CD14-positive monocyte (primary cell): ENCODE results near the gene GSTA4. TPM values are rescaled to one million over a fixed set of nuclear protein-coding genes. Genes with fewer than 3 reads are reported as not detected.

ENCODE experiments used
- DNase-seq, 3 donors: peaks; one replicate each; pipeline ENCODE4 v3.0.0-alpha.2; 2011 to 2022
- H2AFZ ChIP-seq: 2 replicates; pipeline ENCODE4 v1.6.0; 2012; ENCODE audit warnings: mild to moderate bottlenecking, low read depth, low read length, inconsistent platforms; ENCODE audit not compliant: insufficient read depth, poor library complexity, severe bottlenecking
- H3K27ac ChIP-seq, 2 donors: 1 replicate in 1 of 2; 2 replicates in 1 of 2; pipeline ENCODE4 v1.5.1; 2012 to 2013; ENCODE audit warnings: low read length in 2 of 2, control low read depth in 1 of 2, inconsistent platforms in 1 of 2, low read depth in 1 of 2, mild to moderate bottlenecking in 1 of 2
- H3K27me3 ChIP-seq, 2 donors: one replicate each; pipeline versions ENCODE4 v1.6.0 to v1.6.1; 2011 to 2013; ENCODE audit warnings: low read length in 2 of 2; ENCODE audit not compliant: control insufficient read depth in 2 of 2, insufficient read depth in 2 of 2
- H3K36me3 ChIP-seq, 2 donors: replicated peaks in 1 of 2; 1 replicate in 1 of 2; 2 replicates in 1 of 2; pipeline versions ENCODE4 v1.5.1 to v1.6.1; 2012 to 2013; ENCODE audit warnings: low read length in 2 of 2, control low read depth in 1 of 2, inconsistent platforms in 1 of 2, mild to moderate bottlenecking in 1 of 2; ENCODE audit not compliant: insufficient read depth in 2 of 2, control insufficient read depth in 1 of 2
- H3K4me1 ChIP-seq, 2 donors: 1 replicate in 1 of 2; 2 replicates in 1 of 2; pipeline versions ENCODE4 v1.5.1 to v1.6.1; 2012 to 2013; ENCODE audit warnings: low read length in 2 of 2, control low read depth in 1 of 2, inconsistent platforms in 1 of 2, mild to moderate bottlenecking in 1 of 2, moderate library complexity in 1 of 2; ENCODE audit not compliant: insufficient read depth in 2 of 2, control insufficient read depth in 1 of 2
- H3K4me2 ChIP-seq: replicated peaks from 2 replicates; pipeline ENCODE3; 2012; ENCODE audit warnings: low read length, moderate library complexity, mild to moderate bottlenecking; ENCODE audit not compliant: poor library complexity, severe bottlenecking; ENCODE audit errors: extremely low read depth
- H3K4me3 ChIP-seq, 3 experiments: fragments of 200-600 bp in 1 of 3; sonication (generic) in 1 of 3; replicated peaks in 1 of 3; 1 replicate in 2 of 3; 2 replicates in 1 of 3; pipeline ENCODE4 v1.5.1; 2011 to 2013; ENCODE audit warnings: low read length in 3 of 3, mild to moderate bottlenecking in 3 of 3, control low read depth in 2 of 3, low read depth in 2 of 3, inconsistent platforms in 1 of 3, moderate library complexity in 1 of 3
- H3K79me2 ChIP-seq: 2 replicates; pipeline ENCODE4 v1.6.0; 2012; ENCODE audit warnings: mild to moderate bottlenecking, control low read depth, inconsistent platforms, low read length, moderate library complexity; ENCODE audit not compliant: insufficient read depth
- H3K9ac ChIP-seq: 2 replicates; pipeline ENCODE4 v1.6.0; 2017; ENCODE audit warnings: low read length, mild to moderate bottlenecking; ENCODE audit not compliant: insufficient read depth, poor library complexity, severe bottlenecking
- H3K9me3 ChIP-seq, 2 donors: replicated peaks in 1 of 2; 1 replicate in 1 of 2; 2 replicates in 1 of 2; pipeline versions ENCODE4 v1.5.1 to v1.6.1; 2012 to 2013; ENCODE audit warnings: low read length in 2 of 2, control low read depth in 1 of 2; ENCODE audit not compliant: control insufficient read depth in 1 of 2, insufficient read depth in 1 of 2
- H4K20me1 ChIP-seq: 2 replicates; pipeline ENCODE4 v1.6.0; 2012; ENCODE audit warnings: mild to moderate bottlenecking, low read length, control low read depth, moderate library complexity; ENCODE audit not compliant: insufficient read depth
- H3K27ac Mint-ChIP-seq, 7 donors: one replicate each; pipeline ENCODE4 v1.8.0; 2020; ENCODE audit warnings: mild to moderate bottlenecking in 7 of 7, mixed read lengths in 7 of 7, moderate library complexity in 6 of 7, inconsistent platforms in 2 of 7
- H3K27me3 Mint-ChIP-seq, 3 donors: one replicate each; pipeline ENCODE4 v1.8.0; 2021 to 2022; ENCODE audit warnings: low read depth in 3 of 3, mild to moderate bottlenecking in 3 of 3, mixed read lengths in 3 of 3, moderate library complexity in 3 of 3, inconsistent platforms in 1 of 3
- H3K36me3 Mint-ChIP-seq, 2 donors: one replicate each; pipeline ENCODE4 v1.8.0; 2020; ENCODE audit warnings: mixed read lengths in 2 of 2, inconsistent platforms in 1 of 2, mild to moderate bottlenecking in 1 of 2
- H3K4me1 Mint-ChIP-seq: one replicate; pipeline ENCODE4 v1.8.0; 2020; ENCODE audit warnings: mild to moderate bottlenecking, mixed read lengths
- H3K4me3 Mint-ChIP-seq, 2 donors: one replicate each; pipeline ENCODE4 v1.8.0; 2020; ENCODE audit warnings: mild to moderate bottlenecking in 2 of 2, mixed read lengths in 2 of 2, moderate library complexity in 1 of 2
- H3K9me3 Mint-ChIP-seq, 7 donors: one replicate each; pipeline ENCODE4 v1.8.0; 2020 to 2022; ENCODE audit warnings: mixed read lengths in 7 of 7, mild to moderate bottlenecking in 6 of 7, moderate library complexity in 6 of 7, inconsistent platforms in 2 of 7
- WGBS: methylation state at CpG from one replicate; pipeline ENCODE4 v1.1.5; 2013; ENCODE audit warnings: missing lambda C conversion rate; ENCODE audit not compliant: insufficient coverage; 5-methylcytosine and 5-hydroxymethylcytosine counted together
- intact Hi-C, 2 donors: fragments of 100-400 bp; cut with micrococcal nuclease; formaldehyde crosslinking; loops; one replicate each; pipeline versions ENCODE4 v1.15.0 to v1.15.1; 2023
- polyA plus RNA-seq, 3 donors: library from polyadenylated mRNA; depleted of rRNA in 1 of 3; unstranded in 2 of 3; stranded (reverse) in 1 of 3; fragments of 300-500 nt in 2 of 3; fragments of >200 nt in 1 of 3; fragmentation: Illumina TruSeq in 2 of 3; gene quantifications; 1 replicate in 2 of 3; 2 replicates in 1 of 3; pipeline ENCODE4 v1.2.3, GENCODE V29; 2012 to 2021
- TF ChIP-seq, protein P1 (sequence below): fragments of 200-600 bp; IDR thresholded peaks from one replicate; pipeline ENCODE4 v1.8.0; 2022; ENCODE audit warnings: antibody characterized with exemption, mild to moderate bottlenecking

Gene GSTA4
- polyA plus RNA-seq, 3 donors, result 0.34 to 0.41 (median 0.36) TPM

DNA sequence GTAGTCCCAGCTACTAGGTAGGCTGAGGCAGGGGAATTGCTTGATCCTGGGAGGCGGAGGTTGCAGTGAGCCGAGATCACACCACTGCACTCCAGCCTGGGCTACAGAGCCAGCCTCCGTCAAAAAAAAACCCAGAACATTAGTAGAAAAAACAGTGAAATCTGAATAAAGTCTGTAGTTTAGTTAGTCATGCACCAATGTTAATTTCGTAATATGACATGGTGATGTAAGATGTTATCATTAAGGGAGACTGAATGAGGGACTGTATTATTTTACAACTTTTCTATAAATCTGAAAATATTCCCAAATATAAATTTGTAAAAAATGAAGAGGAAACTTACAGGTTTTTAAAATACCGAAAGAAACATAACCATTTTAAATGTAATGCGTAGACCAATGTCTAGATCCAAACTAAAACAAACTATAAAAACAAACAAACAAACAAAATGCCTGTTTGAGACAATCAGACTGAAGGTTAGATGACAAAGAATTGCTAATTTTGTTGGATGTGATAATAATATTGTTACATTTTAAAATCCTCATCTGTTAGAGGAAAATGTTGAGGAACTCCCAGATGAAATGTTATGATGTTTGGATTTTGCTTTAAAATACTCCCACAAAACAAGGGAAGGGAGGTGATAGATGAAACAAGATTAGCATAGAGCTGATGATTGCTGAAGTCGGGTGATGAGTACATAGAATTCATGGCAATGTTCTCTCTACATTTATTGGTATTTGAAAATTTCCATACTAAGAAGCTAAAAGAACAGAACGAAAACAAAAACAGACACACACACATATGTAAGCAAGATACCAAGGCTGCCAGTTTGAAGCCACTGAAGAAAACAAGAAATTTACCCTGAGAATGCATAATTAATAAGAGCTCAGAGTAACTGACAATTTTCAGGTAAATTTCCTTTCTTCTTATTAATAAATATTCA is 1.8 kb downstream of the GSTA4 start:
- no peak overlapping the region for H3K27ac ChIP-seq
- no peak overlapping the region for H3K9ac ChIP-seq
- H3K27ac Mint-ChIP-seq, result no peak overlapping the region

DNA sequence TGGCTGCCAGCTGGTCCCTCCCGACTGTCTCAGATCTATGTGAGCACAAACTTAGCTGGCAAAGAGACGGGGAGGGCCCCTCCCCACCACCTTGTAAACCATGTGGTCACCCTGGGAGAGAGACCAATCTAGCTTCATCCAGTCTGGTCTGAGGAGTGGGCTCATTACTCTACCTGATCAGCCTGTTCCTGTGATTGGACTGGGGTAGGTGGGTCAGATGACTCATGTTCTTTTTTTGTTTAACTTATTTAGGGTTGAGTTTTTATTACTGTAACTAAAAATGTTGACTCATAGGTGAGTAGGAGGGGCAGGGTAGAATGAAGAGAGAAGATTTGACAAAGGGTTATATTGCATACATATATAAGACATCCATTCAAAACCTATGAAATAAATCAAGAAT is 4.7 kb downstream of the GSTA4 start:
- Histone ChIP-seq H2AFZ (no peak overlapping the region), H3K4me3 (no peak overlapping the region), H3K4me2 (no peak overlapping the region), H3K4me1 (peaks cover 8 to 13% of the 10 kb centered on the region in 2 donors), H3K79me2 (no peaks in the 10 kb centered on the region), H3K27ac (no peak overlapping the region), H3K9me3 (no peaks in the 10 kb centered on the region), H4K20me1 (no peaks in the 10 kb centered on the region), H3K9ac (no peak overlapping the region), H3K36me3 (no peaks in the 10 kb centered on the region), H3K27me3 (peaks cover 0 to 14% of the 10 kb centered on the region in 2 donors)
- Mint-ChIP-seq H3K4me1 (peaks cover 24% of the 10 kb centered on the region), H3K4me3 (no peak overlapping the region), H3K9me3 (peaks cover 0 to 3% (median 0%) of the 10 kb centered on the region in 7 donors), H3K27ac (no peak overlapping the region), H3K27me3 (peaks cover 25 to 28% (median 26%) of the 10 kb centered on the region in 3 donors), H3K36me3 (no peaks in the 10 kb centered on the region)
- intact Hi-C loops, result no loop called here
- TF ChIP-seq, protein P1, sequence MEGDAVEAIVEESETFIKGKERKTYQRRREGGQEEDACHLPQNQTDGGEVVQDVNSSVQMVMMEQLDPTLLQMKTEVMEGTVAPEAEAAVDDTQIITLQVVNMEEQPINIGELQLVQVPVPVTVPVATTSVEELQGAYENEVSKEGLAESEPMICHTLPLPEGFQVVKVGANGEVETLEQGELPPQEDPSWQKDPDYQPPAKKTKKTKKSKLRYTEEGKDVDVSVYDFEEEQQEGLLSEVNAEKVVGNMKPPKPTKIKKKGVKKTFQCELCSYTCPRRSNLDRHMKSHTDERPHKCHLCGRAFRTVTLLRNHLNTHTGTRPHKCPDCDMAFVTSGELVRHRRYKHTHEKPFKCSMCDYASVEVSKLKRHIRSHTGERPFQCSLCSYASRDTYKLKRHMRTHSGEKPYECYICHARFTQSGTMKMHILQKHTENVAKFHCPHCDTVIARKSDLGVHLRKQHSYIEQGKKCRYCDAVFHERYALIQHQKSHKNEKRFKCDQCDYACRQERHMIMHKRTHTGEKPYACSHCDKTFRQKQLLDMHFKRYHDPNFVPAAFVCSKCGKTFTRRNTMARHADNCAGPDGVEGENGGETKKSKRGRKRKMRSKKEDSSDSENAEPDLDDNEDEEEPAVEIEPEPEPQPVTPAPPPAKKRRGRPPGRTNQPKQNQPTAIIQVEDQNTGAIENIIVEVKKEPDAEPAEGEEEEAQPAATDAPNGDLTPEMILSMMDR, result no peak
- WGBS, result 100% methylated on average over 1 of the region's 2 CpGs
- DNase-seq, result no peak

More for the DNA sequence above, 1.8 kb downstream of the GSTA4 start:
- peak in 2 of 3 donors; percentile 7 to 14 for DNase-seq
- Histone ChIP-seq H2AFZ (peak overlapping the region; percentile 97), H3K4me1 (peaks cover 22 to 25% of the 10 kb centered on the region in 2 donors), H3K79me2 (no peaks in the 10 kb centered on the region), H3K36me3 (no peaks in the 10 kb centered on the region), H3K27me3 (peaks cover 0 to 14% of the 10 kb centered on the region in 2 donors), H3K9me3 (no peaks in the 10 kb centered on the region), H3K4me3 (no peak overlapping the region), H4K20me1 (no peaks in the 10 kb centered on the region), H3K4me2 (no peak overlapping the region)
- Mint-ChIP-seq H3K9me3 (peaks cover 0 to 3% (median 0%) of the 10 kb centered on the region in 7 donors), H3K36me3 (no peaks in the 10 kb centered on the region), H3K27me3 (peaks cover 22 to 29% (median 26%) of the 10 kb centered on the region in 3 donors), H3K4me3 (peak overlapping the region in 1 of 2 donors; percentile 76), H3K4me1 (peaks cover 39% of the 10 kb centered on the region)
- WGBS, result 100% methylated on average over 1 of the region's 8 CpGs
- intact Hi-C loops, result no loop called here
- TF ChIP-seq, protein P1, result no peak
